Measurements from ENCODE around the gene SYT14.
"Not testable (repeated sequence)": the region's sequence is repeated elsewhere in the genome, so short reads cannot be mapped to it uniquely, and the experiment has no call there.

Gene SYT14

DNA sequence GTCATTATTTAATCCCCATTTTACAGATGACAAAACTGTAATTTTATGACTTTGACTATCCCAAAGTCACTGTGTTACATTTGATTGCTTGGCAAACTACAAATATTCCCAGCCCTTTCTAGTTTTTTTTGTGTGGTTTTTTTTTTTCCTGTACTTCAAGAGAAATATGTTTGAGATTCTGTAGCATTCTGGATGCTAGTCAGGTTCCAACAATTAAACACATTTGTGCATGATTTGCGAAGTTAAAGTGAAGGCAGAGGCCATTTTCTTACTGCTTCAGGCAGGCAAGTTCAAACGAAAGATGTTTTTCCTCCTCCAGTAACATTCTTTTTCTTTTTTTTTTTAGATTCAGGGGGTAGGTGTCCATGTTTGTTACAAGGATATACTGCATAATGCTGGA lies 186.7 kb downstream of the SYT14 start:
- no peak for FAIRE-seq

DNA sequence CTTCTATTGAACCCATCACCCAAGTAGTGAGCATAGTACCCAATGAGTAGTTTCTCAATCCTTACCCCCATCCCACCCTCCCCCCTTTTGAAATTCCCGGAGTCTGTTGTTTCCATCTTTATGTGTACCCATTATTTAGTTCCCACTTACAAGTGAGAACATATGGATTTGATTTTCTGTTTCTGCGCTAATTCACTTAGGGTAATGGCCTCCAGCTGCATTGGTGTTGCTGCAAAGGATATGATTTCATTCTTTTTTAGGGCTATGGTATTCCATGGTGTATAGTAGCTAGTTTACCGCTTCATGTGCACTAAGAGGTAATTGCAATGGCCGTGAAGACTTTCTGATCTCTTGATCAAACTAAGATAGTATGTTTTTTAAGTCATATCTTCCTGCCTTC lies 187.1 kb downstream of the SYT14 start:
- FAIRE-seq = no peak

DNA sequence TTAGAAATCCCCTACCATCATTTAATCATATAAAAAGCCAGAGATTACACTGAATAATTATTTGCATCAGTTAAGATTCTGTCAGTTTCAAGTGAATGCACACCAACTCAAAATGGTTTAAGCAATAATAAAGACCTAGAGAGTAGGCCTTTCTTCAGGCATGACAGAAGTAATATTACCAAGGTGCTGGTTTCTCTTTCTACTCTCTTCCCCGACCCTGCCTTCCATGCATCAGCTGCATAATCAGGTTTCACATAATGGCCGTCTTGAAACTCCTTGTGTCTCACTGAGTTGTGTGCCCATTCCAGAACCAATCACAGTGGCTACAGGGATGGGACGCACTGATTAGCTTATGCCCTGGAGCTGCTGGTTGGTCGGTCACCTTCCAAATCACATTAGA lies 191.1 kb downstream of the SYT14 start:
- FAIRE-seq = no peak

DNA sequence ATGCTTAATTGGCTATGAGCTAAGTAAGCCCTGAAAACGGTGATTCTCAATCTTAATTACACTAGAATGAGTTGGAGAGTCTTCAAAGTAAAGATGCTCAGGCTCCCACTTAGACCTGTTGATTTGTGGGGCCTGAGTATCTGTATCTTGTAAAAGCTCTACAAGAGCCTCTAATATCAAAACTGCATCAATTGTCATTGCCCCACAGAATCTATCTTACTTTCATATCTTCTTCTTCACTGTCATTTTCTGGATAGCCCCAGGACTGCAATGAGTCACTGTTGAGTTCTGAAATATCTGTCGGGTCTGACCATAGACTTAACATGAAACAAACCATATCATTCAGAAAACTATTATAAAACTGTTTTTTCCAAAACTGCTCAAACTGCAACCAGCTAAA lies 191.7 kb downstream of the SYT14 start:
- no peak for FAIRE-seq

DNA sequence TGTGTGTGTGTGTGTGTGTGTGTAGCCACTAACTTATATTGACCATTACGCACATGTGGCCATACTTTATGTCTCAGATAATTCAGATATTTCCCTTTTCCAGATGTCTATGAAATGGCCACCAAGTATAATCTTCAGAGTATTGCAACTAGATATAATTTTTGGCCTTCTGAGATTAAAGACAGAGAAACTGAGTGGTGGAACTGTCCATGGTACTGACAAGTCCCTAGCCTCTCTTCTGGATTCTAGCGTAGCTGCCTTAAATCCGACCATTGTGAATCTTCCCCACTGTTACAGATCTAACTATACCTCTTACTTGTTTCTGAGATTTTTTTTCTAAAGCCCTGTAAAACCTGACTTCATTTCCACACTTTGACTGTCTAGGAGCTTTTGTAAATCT lies 194.6 kb downstream of the SYT14 start:
- FAIRE-seq = peak; percentile 60

DNA sequence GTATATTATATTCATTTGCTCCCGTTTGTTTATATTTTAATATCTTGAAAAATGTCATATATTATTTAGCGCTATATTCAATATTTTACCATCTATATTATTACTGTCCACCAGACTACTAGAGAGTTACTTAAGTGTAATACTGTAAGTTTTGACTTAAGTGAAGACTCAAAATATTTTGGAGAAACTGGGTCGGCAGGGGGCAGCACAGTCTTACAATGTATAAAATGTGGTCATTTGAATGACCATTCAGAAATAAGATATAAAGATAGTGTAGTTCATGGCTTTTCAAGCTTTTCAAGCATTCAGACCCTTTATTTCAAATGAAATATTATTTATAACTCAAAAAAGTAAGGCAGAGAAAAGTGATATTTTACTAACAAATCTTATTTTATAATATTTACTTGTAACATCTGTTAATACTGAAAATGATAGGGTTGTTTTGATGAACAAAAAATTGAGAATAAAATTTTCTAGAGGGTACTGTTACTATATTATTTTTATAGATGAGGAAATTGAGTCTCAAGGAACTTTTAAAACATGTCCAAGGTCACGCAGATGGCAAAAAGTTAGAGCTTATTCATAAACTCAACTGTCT lies 205.5 kb downstream of the SYT14 start:
- FAIRE-seq = peak; percentile 94

DNA sequence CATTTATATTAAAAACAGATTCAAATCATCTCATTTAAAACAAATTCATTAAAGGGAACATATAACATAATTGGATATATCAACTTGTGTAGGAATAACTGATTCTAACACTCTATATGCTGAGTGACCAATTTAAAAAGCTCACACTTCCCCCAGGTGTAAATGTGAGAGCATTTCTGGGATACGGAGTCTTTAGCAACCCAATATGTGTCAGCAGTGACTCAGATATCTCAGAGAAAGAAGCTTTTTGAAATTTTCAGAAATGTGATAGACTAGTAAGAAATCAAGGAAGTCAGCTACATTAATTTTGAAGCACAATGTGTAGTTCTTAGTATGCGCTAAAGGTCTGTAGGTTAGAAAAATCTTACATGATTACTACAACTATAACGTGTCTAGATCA lies 206.7 kb downstream of the SYT14 start:
- peak; percentile 89 for FAIRE-seq

DNA sequence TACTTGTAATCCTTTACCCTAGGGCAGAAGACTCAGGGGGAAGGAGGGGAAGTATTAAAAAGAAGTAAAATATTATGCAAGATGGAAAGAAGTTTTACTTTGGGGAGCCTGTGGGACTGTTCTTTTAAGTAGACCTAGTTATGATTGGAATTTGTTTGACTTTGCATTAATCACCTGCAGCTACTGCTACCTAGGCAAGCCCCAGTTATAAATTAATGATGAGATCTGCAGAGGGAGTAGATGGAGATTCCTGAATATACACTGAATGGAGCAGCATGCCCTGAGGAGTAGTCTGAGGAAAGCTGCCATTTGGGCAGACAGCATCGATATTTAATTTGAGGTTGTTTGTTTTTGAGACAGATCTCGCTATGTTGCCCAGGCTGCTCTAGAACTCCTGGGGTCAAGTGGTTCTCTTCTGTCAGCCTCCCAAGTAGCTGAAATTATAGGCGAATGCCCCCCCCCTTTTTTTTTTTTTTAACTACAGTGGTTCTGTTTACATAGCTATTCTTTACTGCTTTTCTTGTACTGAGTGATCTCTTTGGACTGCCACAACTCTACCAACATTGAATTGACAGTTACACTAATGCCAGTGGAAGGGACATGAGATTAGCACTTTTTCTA lies 213.1 kb downstream of the SYT14 start:
- no peak for FAIRE-seq

DNA sequence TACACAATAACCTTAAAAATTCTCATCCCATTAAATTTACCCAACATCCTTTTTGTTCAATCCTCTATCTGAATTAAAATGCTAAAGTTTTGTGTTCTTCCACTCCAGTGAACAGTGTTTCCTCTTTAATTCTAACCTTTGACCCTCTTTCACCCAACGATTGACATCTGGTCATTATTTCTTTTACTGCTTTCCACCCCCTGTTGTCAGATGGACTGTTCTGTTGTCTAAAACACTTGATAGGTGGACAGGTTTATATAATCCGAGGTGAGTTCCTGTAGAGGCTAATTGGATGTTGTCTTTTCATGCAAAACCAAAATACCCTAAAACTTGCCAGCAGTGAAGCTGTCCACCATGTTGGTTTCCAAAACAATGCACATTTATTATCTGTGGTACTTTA lies 221.2 kb downstream of the SYT14 start:
- FAIRE-seq = no peak

DNA sequence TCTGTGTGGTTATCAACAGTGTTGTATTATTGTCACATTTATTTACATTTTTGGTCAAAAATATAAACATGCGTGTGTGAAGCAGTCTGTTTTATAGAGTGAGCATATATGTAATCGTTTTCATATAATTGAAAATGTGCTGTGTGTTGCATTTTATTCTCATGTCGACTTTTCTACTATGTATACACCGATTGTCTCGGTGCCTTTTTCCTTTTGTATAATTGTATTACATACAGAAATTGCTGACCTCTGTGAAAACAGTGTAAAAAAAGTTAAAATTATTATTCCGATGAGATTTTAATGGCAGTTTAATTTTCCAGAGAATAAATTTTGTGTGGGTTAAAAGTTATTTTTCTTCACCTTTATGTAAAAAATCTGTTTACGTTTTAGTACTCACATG lies 232.2 kb downstream of the SYT14 start:
- no peak for FAIRE-seq

DNA sequence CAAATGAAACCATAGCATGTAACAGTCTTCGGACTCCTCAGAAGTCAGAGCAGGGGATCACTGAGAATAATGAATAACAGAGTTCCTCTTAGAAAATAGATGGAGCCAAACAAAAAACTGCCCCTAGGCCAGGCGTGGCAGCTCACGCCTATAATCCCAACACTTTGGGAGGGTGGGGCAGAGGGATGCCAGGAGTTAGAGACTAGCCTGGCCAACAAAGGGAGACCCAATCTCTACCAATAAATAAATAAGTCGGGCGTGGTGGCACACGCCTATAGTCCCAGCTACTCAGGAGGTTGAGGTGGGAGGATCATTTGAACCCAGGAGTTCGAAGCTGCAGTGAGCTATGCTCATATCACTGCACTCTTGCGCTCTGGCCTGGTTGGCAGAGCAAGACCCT lies 236.1 kb downstream of the SYT14 start:
- no peak for FAIRE-seq

DNA sequence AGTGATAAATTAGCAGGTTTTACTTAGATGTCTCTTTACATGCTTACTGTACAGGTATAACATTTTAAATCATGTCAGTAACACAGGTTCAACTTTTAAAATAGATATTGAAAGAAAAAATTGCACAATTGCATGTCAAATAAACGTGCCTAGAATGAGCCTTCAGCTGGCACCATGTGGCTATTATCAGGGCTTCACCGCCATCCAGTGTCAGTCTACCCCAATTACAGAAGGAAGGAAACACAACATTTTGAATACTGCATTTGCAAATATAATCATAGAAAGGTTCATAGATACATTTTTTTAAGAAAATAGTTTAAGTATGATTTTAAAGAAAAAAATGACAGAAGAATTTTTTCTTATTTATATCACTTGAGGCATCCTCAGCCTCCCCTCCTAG lies 247.0 kb downstream of the SYT14 start:
- no peak for FAIRE-seq

DNA sequence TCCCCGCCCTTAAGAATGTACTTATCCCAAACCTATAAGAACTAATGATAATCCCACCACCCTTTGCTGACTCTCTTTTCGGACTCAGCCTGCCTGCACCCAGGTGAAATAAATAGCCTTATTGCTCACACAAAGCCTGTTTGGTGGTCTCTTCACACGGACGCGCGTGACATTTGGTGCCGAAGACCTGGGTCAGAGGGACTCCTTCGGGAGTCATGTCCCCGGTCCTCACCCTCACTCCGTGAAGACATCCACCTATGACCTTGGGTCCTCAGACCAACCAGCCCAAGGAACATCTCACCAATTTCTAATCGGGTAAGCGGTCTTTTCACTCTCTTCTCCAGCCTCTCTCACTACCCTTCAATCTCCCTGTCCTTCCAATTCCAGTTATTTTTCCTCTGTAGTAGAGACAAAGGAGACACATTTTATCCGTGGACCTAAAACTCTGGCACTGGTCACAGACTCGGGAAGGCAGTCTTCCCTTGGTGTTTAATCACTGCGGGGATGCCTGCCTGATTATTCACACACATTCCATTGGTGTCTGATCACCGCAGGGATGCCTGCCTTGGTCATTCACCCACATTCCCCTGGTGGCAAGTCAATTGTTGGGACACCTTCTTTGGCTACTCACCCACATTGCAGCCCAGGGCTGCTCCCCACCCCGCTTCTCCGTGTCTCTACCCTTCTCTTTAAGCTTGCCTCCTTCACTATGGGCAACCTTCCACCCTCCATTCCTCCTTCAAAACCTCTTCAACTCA lies 250.0 kb downstream of the SYT14 start:
- FAIRE-seq = not testable (repeated sequence)

DNA sequence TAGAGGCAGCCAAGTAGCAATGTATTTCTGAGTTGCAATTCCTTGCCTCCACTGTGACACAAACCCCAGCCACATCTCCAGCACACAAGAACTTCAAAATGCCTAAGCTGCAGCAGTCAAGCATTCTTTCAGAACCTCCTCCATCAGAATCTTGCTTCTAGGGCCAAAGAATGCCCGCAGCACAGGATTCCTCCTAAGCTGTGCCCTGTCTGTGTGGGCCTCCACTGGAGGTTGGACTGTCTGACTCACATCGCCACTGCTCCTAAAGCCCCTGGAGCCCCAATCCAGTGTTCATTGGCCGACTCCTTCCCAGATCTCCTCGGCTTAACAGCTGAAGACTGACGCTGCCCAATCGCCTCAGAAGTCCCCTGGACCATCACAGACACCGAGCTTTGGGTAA lies 251.4 kb downstream of the SYT14 start:
- FAIRE-seq = no peak

DNA sequence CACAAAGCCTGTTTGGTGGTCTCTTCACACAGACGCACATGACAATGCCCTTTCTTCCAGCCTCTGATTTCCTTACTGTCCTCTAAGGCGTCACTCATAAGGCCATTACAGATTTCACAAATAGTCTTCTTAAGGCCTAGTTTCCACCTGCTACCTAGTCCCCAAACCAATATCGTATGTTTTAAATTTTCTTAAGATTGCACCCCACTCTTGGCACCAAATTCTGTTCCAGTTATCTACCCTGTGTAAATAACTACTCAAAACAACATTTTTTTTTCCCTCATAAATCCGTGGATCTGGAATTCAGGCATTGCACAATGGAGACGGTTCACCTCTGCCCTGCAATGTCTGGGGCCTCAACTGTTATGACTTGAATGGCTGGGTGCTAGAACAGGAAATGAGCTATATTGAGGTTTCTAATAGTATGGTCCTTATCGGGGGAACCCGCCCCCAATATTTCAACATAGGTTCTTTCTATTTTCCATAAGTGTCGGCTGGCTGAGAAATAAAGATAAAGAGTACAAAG lies 257.7 kb downstream of the SYT14 start:
- FAIRE-seq = no peak

DNA sequence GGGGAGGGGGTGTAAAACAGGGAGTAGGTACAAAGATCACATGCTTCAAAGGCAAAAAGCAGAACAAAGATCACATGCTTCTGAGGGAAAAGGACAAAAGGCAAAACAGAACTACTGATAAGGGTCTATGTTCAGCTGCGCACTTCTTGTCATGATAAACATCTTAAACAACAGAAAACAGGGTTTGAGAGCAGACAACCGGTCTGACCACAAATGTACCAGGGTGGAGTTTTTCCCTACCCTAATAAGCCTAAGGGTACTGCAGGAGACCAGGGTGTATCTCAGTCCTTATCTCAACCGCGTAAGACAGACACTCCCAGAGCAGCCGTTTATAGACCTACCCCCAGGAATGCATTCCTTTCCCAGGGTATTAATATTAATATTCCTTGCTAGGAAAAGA lies 258.2 kb downstream of the SYT14 start:
- FAIRE-seq = not testable (repeated sequence)

DNA sequence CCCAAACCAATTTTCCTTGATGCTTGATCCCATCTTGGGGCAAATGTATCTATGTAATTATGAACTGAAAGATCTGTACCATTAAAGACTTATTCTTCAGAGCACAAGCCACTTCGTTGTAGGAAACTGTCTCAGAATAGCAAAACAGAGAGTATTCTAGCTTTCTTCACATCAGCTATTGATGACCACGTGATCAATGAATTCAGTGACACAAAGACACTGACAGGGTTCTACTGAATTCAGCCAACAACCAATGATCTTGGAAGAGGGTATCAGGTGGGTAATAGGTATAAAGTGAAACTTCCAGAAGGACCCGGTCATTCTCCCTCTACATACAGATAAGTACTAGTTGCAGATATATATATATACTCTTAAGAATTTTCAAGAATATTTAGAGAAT lies 260.8 kb downstream of the SYT14 start:
- FAIRE-seq = no peak

DNA sequence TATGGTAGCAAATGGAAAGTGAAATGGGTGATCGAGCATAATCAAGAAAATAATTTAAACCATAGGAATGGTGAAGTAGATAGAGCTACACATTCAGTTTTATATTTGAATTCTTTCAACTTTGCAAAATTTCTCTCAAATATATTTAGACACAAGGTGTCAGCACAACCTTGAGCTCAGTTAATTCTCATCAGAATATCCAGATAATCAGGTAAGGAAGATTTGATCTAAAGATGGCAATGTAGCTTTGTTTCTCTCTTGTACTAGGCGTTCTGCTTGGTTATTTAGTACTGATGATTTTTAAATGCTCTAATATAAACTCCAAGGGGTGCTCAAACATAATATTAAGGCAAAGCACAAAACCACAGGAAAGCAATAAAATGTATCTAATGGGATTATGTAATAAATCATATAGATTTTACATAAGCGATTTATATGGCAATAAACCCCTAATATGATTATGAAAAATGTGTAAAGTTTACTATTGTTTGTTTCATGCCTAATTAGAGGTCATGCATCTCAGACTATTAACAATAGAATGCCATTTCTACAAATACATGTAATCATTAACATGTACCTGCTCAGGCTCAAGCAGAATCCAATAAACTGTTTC lies 262.2 kb downstream of the SYT14 start:
- no peak for FAIRE-seq

DNA sequence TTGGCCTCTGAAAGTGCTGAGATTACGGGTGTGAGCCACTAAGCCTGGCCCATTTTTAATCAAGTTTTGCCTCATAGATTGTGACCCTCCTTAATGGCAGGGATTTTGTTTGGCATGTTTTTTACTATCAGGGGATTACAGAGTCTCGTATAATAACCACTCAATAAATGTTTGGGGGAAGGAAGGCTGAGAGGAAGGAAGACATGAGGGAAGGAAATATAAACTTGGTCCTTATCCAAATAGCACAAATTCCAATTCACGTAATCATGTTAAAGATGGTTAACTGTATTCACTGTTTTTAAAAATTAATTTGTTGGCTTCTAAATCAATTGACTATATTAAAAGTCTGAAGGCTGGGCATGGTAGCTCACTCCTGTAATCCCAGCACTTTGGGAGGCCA lies 263.7 kb downstream of the SYT14 start:
- FAIRE-seq = no peak

DNA sequence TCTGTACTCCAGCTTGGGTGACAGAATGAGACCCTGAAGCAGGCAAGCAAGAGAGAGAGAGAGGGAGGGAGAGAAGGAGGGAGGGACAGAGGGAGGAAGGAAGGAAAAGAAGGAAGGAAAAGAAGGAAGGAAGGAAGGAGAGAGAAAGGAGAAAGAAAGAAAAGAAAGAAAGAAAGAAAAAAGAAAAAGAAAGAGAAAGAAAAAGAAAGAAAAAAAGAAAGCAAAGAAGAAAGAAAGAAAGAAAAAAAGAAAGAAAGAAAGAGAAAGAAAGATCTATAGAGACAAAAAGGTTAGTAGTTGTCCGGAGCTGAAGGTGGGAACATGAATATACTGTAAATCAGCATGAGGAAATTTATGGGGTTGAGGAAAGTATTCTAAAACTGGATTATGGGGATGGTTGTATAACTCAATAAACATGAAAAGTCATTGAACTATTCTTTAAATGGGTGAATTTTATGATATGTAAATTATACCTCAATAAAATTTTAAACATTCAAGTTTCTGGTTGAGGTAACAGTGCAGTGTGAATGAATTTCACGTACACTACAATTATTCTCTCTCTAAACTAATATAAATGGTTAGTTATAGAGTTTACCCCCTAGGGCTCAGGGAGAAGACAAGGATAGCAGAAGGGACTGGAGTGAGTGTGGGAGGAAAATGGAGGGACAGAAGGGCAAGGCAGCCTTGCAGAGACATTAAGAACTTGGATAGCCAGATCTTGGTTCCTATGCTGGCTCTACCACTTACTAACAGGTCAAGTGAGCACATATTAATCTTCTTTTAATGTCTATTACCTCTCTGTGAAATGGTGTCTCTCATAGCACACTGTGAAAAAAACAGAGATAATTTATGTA lies 269.8 kb downstream of the SYT14 start:
- no peak for FAIRE-seq

DNA sequence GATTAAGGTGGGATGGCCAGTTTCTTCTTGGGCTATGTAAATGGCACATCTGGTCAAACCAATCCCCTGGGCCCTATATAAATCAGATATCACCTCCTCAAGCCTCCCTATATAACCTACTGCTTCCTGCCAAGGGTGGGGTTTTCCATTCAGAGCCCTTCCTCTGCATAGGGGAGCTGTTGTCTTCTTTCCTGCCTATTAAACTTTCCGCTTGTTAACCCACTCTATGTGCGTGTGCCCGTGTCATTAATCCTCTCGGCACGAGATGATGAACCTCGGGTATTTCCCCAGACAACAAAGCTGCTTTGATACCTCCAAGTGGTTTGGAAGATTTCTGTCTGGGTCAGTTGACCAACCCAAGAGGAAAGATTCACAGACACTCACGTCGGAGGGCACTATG lies 275.3 kb downstream of the SYT14 start:
- no peak for FAIRE-seq

DNA sequence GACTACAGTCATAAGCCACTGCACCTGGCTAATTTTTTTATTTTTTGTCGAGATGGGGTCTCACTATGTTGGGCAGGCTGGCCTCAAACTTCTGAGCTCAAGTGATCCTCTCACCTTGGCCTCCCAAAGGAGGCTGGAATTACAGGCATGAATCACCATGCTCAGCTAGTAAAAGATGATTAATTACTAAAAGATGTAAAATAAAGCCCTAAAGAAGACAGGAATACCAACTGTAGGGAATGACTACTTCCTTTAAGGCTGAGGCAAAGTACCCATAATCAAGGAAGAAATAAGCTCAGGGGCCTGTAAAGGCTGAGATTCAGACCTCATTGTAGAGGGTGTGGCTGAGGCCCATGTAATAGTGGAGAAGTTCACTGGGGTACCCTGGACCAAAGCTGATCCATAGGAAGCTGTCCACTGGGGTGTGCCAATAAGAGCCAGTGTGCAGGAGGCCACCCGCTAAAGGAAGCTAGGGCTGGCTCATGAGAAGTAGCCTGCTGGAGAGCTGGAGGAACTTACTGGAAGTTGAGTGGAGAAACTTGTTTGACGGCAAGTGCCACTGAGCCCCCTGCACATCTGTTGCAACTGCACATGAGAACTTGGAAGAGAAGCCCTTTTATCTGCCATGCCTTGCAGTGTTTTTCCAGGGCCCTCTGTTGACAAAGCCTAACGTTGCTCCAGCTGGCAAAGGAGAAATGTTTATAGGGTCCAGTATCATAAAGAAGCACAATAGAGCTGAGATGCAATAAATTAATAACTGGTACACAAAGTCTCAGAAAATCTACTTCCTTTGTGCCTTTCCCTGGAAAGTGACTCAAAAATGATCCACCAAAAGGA lies 276.8 kb downstream of the SYT14 start:
- no peak for FAIRE-seq

Measured in endometrium (tissue), 2 donors.